MCF 10A (cell line): Measurements from ENCODE around the gene IDH2. TPM values are rescaled to one million over a fixed set of nuclear protein-coding genes. Genes with fewer than 3 reads are reported as not detected.

Experiments
- BruUV-seq: library from RNA; stranded (reverse); fragments of 400-500 nt; replicated peaks from 2 replicates; lab custom pipeline; 2021; lab: Mats Ljungman, UMichigan
- CTCF ChIA-PET: fragments of 300-600 bp; sonication (Branson Sonifier 250); formaldehyde crosslinking; extraction: SDS; loops from one replicate; lab custom pipeline; 2021; ENCODE audit warnings: antibody characterized with exemption, inconsistent platforms; lab: Yijun Ruan, JAX
- POLR2A ChIA-PET: fragments of 300-600, 350-650 bp; sonication (Branson Sonifier 250); formaldehyde crosslinking; extraction: SDS; loops from one replicate; lab custom pipeline; 2020; ENCODE audit warnings: antibody characterized with exemption, inconsistent platforms; lab: Yijun Ruan, JAX
- DNase-seq: peaks from one replicate; pipeline ENCODE4 v3.0.0-alpha.2; 2018; ENCODE audit not compliant: unreplicated experiment
- H3K27ac Mint-ChIP-seq: one replicate; pipeline ENCODE4 v1.8.0; 2022; ENCODE audit warnings: mild to moderate bottlenecking, low read depth, mixed read lengths; ENCODE audit not compliant: unreplicated experiment
- H3K27me3 Mint-ChIP-seq: one replicate; pipeline ENCODE4 v1.8.0; 2022; ENCODE audit warnings: mixed read lengths; ENCODE audit not compliant: insufficient read depth, unreplicated experiment
- H3K36me3 Mint-ChIP-seq: one replicate; pipeline ENCODE4 v1.8.0; 2022; ENCODE audit warnings: mild to moderate bottlenecking, moderate library complexity, mixed read lengths; ENCODE audit not compliant: insufficient read depth, unreplicated experiment
- H3K4me1 Mint-ChIP-seq: one replicate; pipeline ENCODE4 v1.8.0; 2022; ENCODE audit warnings: mixed read lengths; ENCODE audit not compliant: insufficient read depth, unreplicated experiment
- H3K4me3 Mint-ChIP-seq: one replicate; pipeline ENCODE4 v1.8.0; 2022; ENCODE audit warnings: mild to moderate bottlenecking, moderate library complexity, mixed read lengths; ENCODE audit not compliant: unreplicated experiment
- H3K9me3 Mint-ChIP-seq: one replicate; pipeline ENCODE4 v1.8.0; 2022; ENCODE audit warnings: mixed read lengths; ENCODE audit not compliant: unreplicated experiment
- CTCF ChIP-seq: fragments of 200-600 bp; IDR thresholded peaks from one replicate; pipeline ENCODE4 v1.8.0; 2022; ENCODE audit warnings: antibody characterized with exemption, mild to moderate bottlenecking; ENCODE audit not compliant: unreplicated experiment
- intact Hi-C: fragments of 100-400 bp; cut with micrococcal nuclease; formaldehyde crosslinking; loops from 2 replicates; pipeline ENCODE4 v1.14.1; 2022
- total RNA-seq: library from RNA; stranded (reverse); gene quantifications from 2 replicates; pipeline ENCODE4 v1.2.3, GENCODE V29; 2022

Gene IDH2
- total RNA-seq, 1 experiment from 2014 or later = 10.2 TPM

- POLR2A ChIA-PET = interaction anchor here (1.1 to 4.0 kb wide), 5 partner anchors 19 to 142 kb away, joined by 3 to 22 read pairs (median 14); partner anchors contain the start of genes AP3S2 and ZNF710
- Mint-ChIP-seq H3K36me3 (peaks cover 18% of the 10 kb centered on the region), H3K27ac (peak overlapping the region; percentile 37), H3K4me1 (peaks cover 51% of the 10 kb centered on the region), H3K9me3 (no peaks in the 10 kb centered on the region), H3K27me3 (no peaks in the 10 kb centered on the region), H3K4me3 (peak overlapping the region; percentile 25)
- CTCF ChIA-PET = interaction anchor here (0.7 to 1.2 kb wide), 4 partner anchors 9 to 137 kb away, joined by 3 read pairs; no protein-coding TSS in a partner anchor
- intact Hi-C loops = no loop called here
- no TSS peak for BruUV-seq
- TF ChIP-seq CTCF = no peak
- peak; percentile 88 for DNase-seq
Measured at GRCh38 chr15:90035095-90035839, 67.0 kb downstream of the IDH2 start.

- no peaks in the 10 kb centered on the region for H3K9me3 Mint-ChIP-seq
- CTCF ChIA-PET = interaction anchor here (0.6 to 0.7 kb wide), 3 partner anchors 10 to 1016 kb away, joined by 3 to 5 read pairs (median 4); no protein-coding TSS in a partner anchor
- no peak for TF ChIP-seq CTCF
- no TSS peak for BruUV-seq
- no peak for DNase-seq
- POLR2A ChIA-PET = interaction anchor here (1.1 to 4.0 kb wide), 4 partner anchors 8 to 31 kb away, joined by 3 to 22 read pairs (median 18); partner anchors contain the start of gene ZNF710
- peaks cover 40% of the 10 kb centered on the region for H3K4me1 Mint-ChIP-seq
- intact Hi-C loops = no loop called here
- peak overlapping the region; percentile 37 for H3K27ac Mint-ChIP-seq
- peaks cover 18% of the 10 kb centered on the region for H3K36me3 Mint-ChIP-seq
- H3K27me3 Mint-ChIP-seq = no peaks in the 10 kb centered on the region
- no peak overlapping the region for H3K4me3 Mint-ChIP-seq
Measured at GRCh38 chr15:90033448-90033847, 68.8 kb downstream of the IDH2 start.

Other genes with a start within 250 kb of the IDH2 start
- 38.4 and 39.5 TPM in 2 replicates for gene AP3S2, start 208.5 kb downstream of the IDH2 start, total RNA-seq
- gene ARPIN, start 189.5 kb downstream of the IDH2 start, total RNA-seq = 7.1 and 9.9 TPM in 2 replicates
- gene ZNF710, start 101.1 kb downstream of the IDH2 start, total RNA-seq = 27.3 and 32.2 TPM in 2 replicates
- gene SEMA4B, start 98.9 kb upstream of the IDH2 start, total RNA-seq = 38.6 and 46.4 TPM in 2 replicates
- 45.6 and 50.5 TPM in 2 replicates for gene CIB1, start 131.5 kb upstream of the IDH2 start, total RNA-seq
- gene GDPGP1, start 131.7 kb upstream of the IDH2 start, total RNA-seq = 3.4 and 6.6 TPM in 2 replicates
- 0.47 TPM in 1 of 2 replicates, not detected in the other for gene TTLL13, start 147.1 kb upstream of the IDH2 start, total RNA-seq
- gene NGRN, start 163.2 kb upstream of the IDH2 start, total RNA-seq = 70.5 and 77.0 TPM in 2 replicates
- gene ZNF774, start 249.8 kb upstream of the IDH2 start, total RNA-seq = 2.6 and 4.8 TPM in 2 replicates